Activated naive CD8-positive, alpha-beta T cell treated with anti-CD3 and anti-CD28 coated beads, Interleukin-2, amount 10 ng/mL, durations not matched to agents 7 days and 5 days (primary cell): Measurements from ENCODE around the gene AQP2. TPM values are rescaled to one million over a fixed set of nuclear protein-coding genes. Genes with fewer than 3 reads are reported as not detected.

ENCODE experiments used
- ATAC-seq: fragments of 150-1000 bp; cut with Tn5 transposase; one replicate; pipeline ENCODE4 v1.10.0; 2021; ENCODE audit warnings: low read depth, moderate library complexity
- POLR2A ChIA-PET: fragments of 350-600 bp; sonication (Branson Sonifier 250); formaldehyde crosslinking; loops from one replicate; lab custom pipeline; 2021; ENCODE audit warnings: antibody characterized with exemption; lab: Charles Lee
- DNase-seq: peaks from one replicate; pipeline ENCODE4 v3.0.0; 2021
- H3K27ac Mint-ChIP-seq: one replicate; pipeline ENCODE4 v1.8.0; 2022; ENCODE audit warnings: mild to moderate bottlenecking, mixed read lengths
- H3K27me3 Mint-ChIP-seq: one replicate; pipeline ENCODE4 v1.8.0; 2022; ENCODE audit warnings: mild to moderate bottlenecking, moderate library complexity, mixed read lengths
- H3K36me3 Mint-ChIP-seq: one replicate; pipeline ENCODE4 v1.8.0; 2021; ENCODE audit warnings: mild to moderate bottlenecking, mixed read lengths
- H3K4me1 Mint-ChIP-seq: one replicate; pipeline ENCODE4 v1.8.0; 2021; ENCODE audit warnings: mixed read lengths
- H3K4me3 Mint-ChIP-seq: one replicate; pipeline ENCODE4 v1.8.0; 2022; ENCODE audit warnings: mild to moderate bottlenecking, moderate library complexity, mixed read lengths
- H3K9me3 Mint-ChIP-seq: one replicate; pipeline ENCODE4 v1.8.0; 2021; ENCODE audit warnings: mixed read lengths
- total RNA-seq, 2 experiments: library from RNA; stranded (reverse); gene quantifications; one replicate each; pipeline ENCODE4 v1.2.3, GENCODE V29; 2021

AQP2 gene
- total RNA-seq, 2 experiments from 2014 or later = not detected

GRCh38 chr12:49948866-49949845, 1.4 kb upstream of the AQP2 start:
- H3K4me1 Mint-ChIP-seq = peaks cover 7% of the 10 kb centered on the region
- POLR2A ChIA-PET = no interaction called here

GRCh38 chr12:49949866-49950265, 671 bp upstream of the AQP2 start:
- Mint-ChIP-seq H3K4me3 (no peak overlapping the region), H3K36me3 (no peaks in the 10 kb centered on the region), H3K4me1 (peaks cover 7% of the 10 kb centered on the region), H3K9me3 (no peaks in the 10 kb centered on the region), H3K27ac (no peak overlapping the region), H3K27me3 (peaks cover 23% of the 10 kb centered on the region)
- peak; percentile 6 for DNase-seq
- POLR2A ChIA-PET = no interaction called here
- no peak for ATAC-seq

More at GRCh38 chr12:49948866-49949845, 1.4 kb upstream of the AQP2 start:
- H3K27me3 Mint-ChIP-seq = peaks cover 16% of the 10 kb centered on the region
- DNase-seq (peak; percentile 21), ATAC-seq (no peak)
- no peaks in the 10 kb centered on the region for H3K36me3 Mint-ChIP-seq
- no peak overlapping the region for H3K4me3 Mint-ChIP-seq
- H3K9me3 Mint-ChIP-seq = no peaks in the 10 kb centered on the region
- no peak overlapping the region for H3K27ac Mint-ChIP-seq

- H3K9me3 Mint-ChIP-seq = no peaks in the 10 kb centered on the region
- H3K27me3 Mint-ChIP-seq = peaks cover 35% of the 10 kb centered on the region
- no peaks in the 10 kb centered on the region for H3K36me3 Mint-ChIP-seq
- ATAC-seq (no peak), DNase-seq (peak; percentile 21)
- H3K4me3 Mint-ChIP-seq = no peak overlapping the region
- no peaks in the 10 kb centered on the region for H3K4me1 Mint-ChIP-seq
- H3K27ac Mint-ChIP-seq = no peak overlapping the region
- POLR2A ChIA-PET = no interaction called here
Observed at GRCh38 chr12:49951411-49952240, 1.1 kb downstream of the AQP2 start.

GRCh38 chr12:49952391-49953055, 2.0 kb downstream of the AQP2 start:
- H3K27me3 Mint-ChIP-seq = peaks cover 43% of the 10 kb centered on the region
- no peak overlapping the region for H3K27ac Mint-ChIP-seq
- ATAC-seq = no peak
- peak; percentile 10 for DNase-seq
- no peaks in the 10 kb centered on the region for H3K36me3 Mint-ChIP-seq
- no peaks in the 10 kb centered on the region for H3K4me1 Mint-ChIP-seq
- POLR2A ChIA-PET = no interaction called here
- H3K4me3 Mint-ChIP-seq = no peak overlapping the region
- no peaks in the 10 kb centered on the region for H3K9me3 Mint-ChIP-seq

GRCh38 chr12:49953151-49953550, 2.6 kb downstream of the AQP2 start:
- H3K4me1 Mint-ChIP-seq = no peaks in the 10 kb centered on the region
- no peak for ATAC-seq

GRCh38 chr12:49953961-49954846, 3.7 kb downstream of the AQP2 start:
- Mint-ChIP-seq H3K27ac (no peak overlapping the region), H3K36me3 (no peaks in the 10 kb centered on the region), H3K4me3 (no peak overlapping the region), H3K4me1 (no peaks in the 10 kb centered on the region), H3K9me3 (no peaks in the 10 kb centered on the region), H3K27me3 (peaks cover 57% of the 10 kb centered on the region)
- POLR2A ChIA-PET = no interaction called here
- ATAC-seq (no peak), DNase-seq (no peak)

More at GRCh38 chr12:49953151-49953550, 2.6 kb downstream of the AQP2 start:
- H3K4me3 Mint-ChIP-seq = no peak overlapping the region
- no peaks in the 10 kb centered on the region for H3K36me3 Mint-ChIP-seq
- no peak overlapping the region for H3K27ac Mint-ChIP-seq
- POLR2A ChIA-PET = no interaction called here
- H3K27me3 Mint-ChIP-seq = peaks cover 47% of the 10 kb centered on the region
- H3K9me3 Mint-ChIP-seq = no peaks in the 10 kb centered on the region
- DNase-seq = no peak

GRCh38 chr12:49954863-49955830, 4.6 kb downstream of the AQP2 start:
- DNase-seq (no peak), ATAC-seq (no peak)
- Mint-ChIP-seq H3K27ac (no peak overlapping the region), H3K27me3 (peaks cover 66% of the 10 kb centered on the region), H3K4me1 (no peaks in the 10 kb centered on the region), H3K9me3 (no peaks in the 10 kb centered on the region), H3K36me3 (no peaks in the 10 kb centered on the region), H3K4me3 (no peak overlapping the region)
- POLR2A ChIA-PET = no interaction called here

- H3K4me3 Mint-ChIP-seq = no peak overlapping the region
- H3K9me3 Mint-ChIP-seq = no peaks in the 10 kb centered on the region
- no peaks in the 10 kb centered on the region for H3K36me3 Mint-ChIP-seq
- DNase-seq (no peak), ATAC-seq (no peak)
- peaks cover 4% of the 10 kb centered on the region for H3K4me1 Mint-ChIP-seq
- no peak overlapping the region for H3K27ac Mint-ChIP-seq
- POLR2A ChIA-PET = no interaction called here
- H3K27me3 Mint-ChIP-seq = peaks cover 75% of the 10 kb centered on the region
Observed at GRCh38 chr12:49955899-49956662, 5.5 kb downstream of the AQP2 start.

- DNase-seq = no peak
- H3K36me3 Mint-ChIP-seq = no peaks in the 10 kb centered on the region
- no peak overlapping the region for H3K4me3 Mint-ChIP-seq
- H3K27ac Mint-ChIP-seq = no peak overlapping the region
- ATAC-seq = no peak
- POLR2A ChIA-PET = no interaction called here
- peaks cover 4% of the 10 kb centered on the region for H3K4me1 Mint-ChIP-seq
- peaks cover 76% of the 10 kb centered on the region for H3K27me3 Mint-ChIP-seq
- H3K9me3 Mint-ChIP-seq = no peaks in the 10 kb centered on the region
Observed at GRCh38 chr12:49956663-49957569, 6.4 kb downstream of the AQP2 start.

- H3K27ac Mint-ChIP-seq = no peak overlapping the region
- ATAC-seq (no peak), DNase-seq (no peak)
- peaks cover 4% of the 10 kb centered on the region for H3K4me1 Mint-ChIP-seq
- no peaks in the 10 kb centered on the region for H3K36me3 Mint-ChIP-seq
- no peak overlapping the region for H3K4me3 Mint-ChIP-seq
- peaks cover 82% of the 10 kb centered on the region for H3K27me3 Mint-ChIP-seq
- POLR2A ChIA-PET = no interaction called here
- no peaks in the 10 kb centered on the region for H3K9me3 Mint-ChIP-seq
Observed at GRCh38 chr12:49957570-49957967, 7.0 kb downstream of the AQP2 start.
